ENCODE results near the gene PHF3. TPM values are rescaled to one million over a fixed set of nuclear protein-coding genes. Genes with fewer than 3 reads are reported as not detected.
A peak's percentile ranks its signal among the peaks of the same experiment; 100 is the strongest.

The PHF3 gene
- total RNA-seq, 1 experiment from 2014 or later: 66.6 TPM

GRCh38 chr6:63672582-63673129 lies 37.1 kb downstream of the PHF3 start:
- Mint-ChIP-seq H3K27me3 (ENCODE audit: low read depth) (no peaks in the 10 kb centered on the region), H3K36me3 (ENCODE audit: insufficient read depth in 1 of 3, low read depth in 3 of 3) (peaks cover 0 to 9% (median 7%) of the 10 kb centered on the region in 3 experiments; a peak in 5 of 7 replicates), H3K27ac (peak overlapping the region in 2 of 3 experiments; percentile 46 to 54; a peak in 3 of 7 replicates), H3K4me1 (peaks cover 6 to 8% of the 10 kb centered on the region in 2 experiments), H3K4me3 (no peak overlapping the region), H3K9me3 (no peaks in the 10 kb centered on the region)
- Histone ChIP-seq H4K8ac (replicated peaks; ENCODE audit: insufficient read length, low read depth, low read length) (no peak overlapping the region), H3K27me3 (ENCODE audit: insufficient read depth, low read length) (no peaks in the 10 kb centered on the region), H4K5ac (ENCODE audit: insufficient read length, low read depth, low read length) (no peak overlapping the region), H3K56ac (ENCODE audit: insufficient read length, low read depth, low read length) (no peak overlapping the region), H3K4ac (ENCODE audit: low read depth, low read length) (no peak overlapping the region), H4K91ac (ENCODE audit: insufficient read length, low read depth, low read length) (no peak overlapping the region), H2AK5ac (ENCODE audit: insufficient read length, low read length) (no peak overlapping the region), H3K27ac (ENCODE audit: insufficient read length, low read depth, low read length) (no peak overlapping the region), H2BK120ac (ENCODE audit: low read depth, low read length, poor library complexity, severe bottlenecking) (no peak overlapping the region), H3K4me2 (ENCODE audit: insufficient read depth, insufficient read length, low read length) (no peak overlapping the region), H4K20me1 (ENCODE audit: control insufficient read depth, insufficient read depth, insufficient read length) (no peaks in the 10 kb centered on the region), H2BK12ac (ENCODE audit: insufficient read length, low read depth, low read length) (no peak overlapping the region), H3K4me1 (ENCODE audit: insufficient read depth, low read length) (peaks cover 4% of the 10 kb centered on the region; the same call in 1 of the 2 replicates), H3K79me2 (ENCODE audit: insufficient read depth, low read length) (peaks cover 22% of the 10 kb centered on the region; the same call in 1 of the 2 replicates), H3K9me3 (ENCODE audit: control insufficient read depth, low read depth, low read length) (no peaks in the 10 kb centered on the region), H3K14ac (ENCODE audit: insufficient read depth, low read length) (no peak overlapping the region), H2BK5ac (ENCODE audit: insufficient read length, low read length) (no peak overlapping the region), H2BK15ac (ENCODE audit: low read depth, low read length) (no peak overlapping the region), H3K18ac (ENCODE audit: insufficient read length, low read depth, low read length) (no peak overlapping the region), H3T11ph (ENCODE audit: low read length) (no peak overlapping the region), H3K79me1 (ENCODE audit: insufficient read depth, low read depth, low read length, poor library complexity, severe bottlenecking) (peaks cover 4% of the 10 kb centered on the region), H3K23me2 (ENCODE audit: insufficient read length, low read depth, low read length, poor library complexity, severe bottlenecking) (no peaks in the 10 kb centered on the region), H3K9ac (ENCODE audit: extremely low read depth, insufficient read length, low read length) (no peak overlapping the region), H2AFZ (ENCODE audit: low read length) (no peak overlapping the region), H3K23ac (ENCODE audit: insufficient read length, low read depth, low read length) (no peak overlapping the region), H2BK20ac (ENCODE audit: low read depth, low read length, poor library complexity, severe bottlenecking) (no peak overlapping the region)
- DNase-seq: no peak
- WGBS (ENCODE audit: extremely low coverage, insufficient read length, low lambda C conversion rate): no CpG with 5 or more reads among the region's 3 CpGs
- TF ChIP-seq CTCF (conservative IDR thresholded peaks at IDR 0.05): no peak

All from H9 (cell line).